Measurements from ENCODE around the gene NCBP3.

DNA sequence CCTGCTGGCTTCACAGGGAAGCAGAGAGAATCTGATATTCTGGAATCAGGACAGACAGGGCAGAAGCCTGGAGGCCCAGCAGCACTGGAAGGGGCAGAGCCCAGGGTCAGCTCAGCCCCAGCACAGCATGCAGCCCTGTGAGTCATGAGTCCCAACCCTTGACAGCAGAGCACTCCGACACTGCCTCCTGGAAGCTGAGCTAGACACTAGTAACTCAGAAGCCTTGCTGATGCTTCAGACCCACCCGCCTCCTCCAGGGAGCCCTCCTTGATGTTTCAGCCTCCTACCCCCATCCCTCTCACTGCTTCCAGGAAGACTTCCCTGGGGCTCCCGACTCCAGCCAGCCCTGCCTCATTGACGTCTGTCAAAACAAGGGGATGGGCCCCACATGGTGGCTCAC is 39.9 kb upstream of the NCBP3 start:
- TF ChIP-seq, protein P1, sequence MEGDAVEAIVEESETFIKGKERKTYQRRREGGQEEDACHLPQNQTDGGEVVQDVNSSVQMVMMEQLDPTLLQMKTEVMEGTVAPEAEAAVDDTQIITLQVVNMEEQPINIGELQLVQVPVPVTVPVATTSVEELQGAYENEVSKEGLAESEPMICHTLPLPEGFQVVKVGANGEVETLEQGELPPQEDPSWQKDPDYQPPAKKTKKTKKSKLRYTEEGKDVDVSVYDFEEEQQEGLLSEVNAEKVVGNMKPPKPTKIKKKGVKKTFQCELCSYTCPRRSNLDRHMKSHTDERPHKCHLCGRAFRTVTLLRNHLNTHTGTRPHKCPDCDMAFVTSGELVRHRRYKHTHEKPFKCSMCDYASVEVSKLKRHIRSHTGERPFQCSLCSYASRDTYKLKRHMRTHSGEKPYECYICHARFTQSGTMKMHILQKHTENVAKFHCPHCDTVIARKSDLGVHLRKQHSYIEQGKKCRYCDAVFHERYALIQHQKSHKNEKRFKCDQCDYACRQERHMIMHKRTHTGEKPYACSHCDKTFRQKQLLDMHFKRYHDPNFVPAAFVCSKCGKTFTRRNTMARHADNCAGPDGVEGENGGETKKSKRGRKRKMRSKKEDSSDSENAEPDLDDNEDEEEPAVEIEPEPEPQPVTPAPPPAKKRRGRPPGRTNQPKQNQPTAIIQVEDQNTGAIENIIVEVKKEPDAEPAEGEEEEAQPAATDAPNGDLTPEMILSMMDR (IDR thresholded peaks at IDR 0.05): no peak
- TF ChIP-seq POLR2A (IDR thresholded peaks at IDR 0.05) (no peak), EP300 (IDR thresholded peaks at IDR 0.05) (no peak), POLR2AphosphoS5 (IDR thresholded peaks at IDR 0.05) (no peak)

Data from gastroesophageal sphincter (tissue), 3 donors.